DOHH2 (cell line): ENCODE data around the gene UBAC2.

Source experiments
- H3F3A ChIP-seq: fragments of 200-600 bp; sonication (generic), shearing (Covaris generic); 2 replicates; pipeline ENCODE4 v1.6.0; 2016; ENCODE audit warnings: antibody characterized with exemption, mild to moderate bottlenecking; ENCODE audit not compliant: control insufficient read depth, insufficient read depth
- H3K27ac ChIP-seq: fragments of 200-600 bp; sonication (generic); 2 replicates; pipeline ENCODE4 v1.5.1; 2014; ENCODE audit warnings: low read depth, mild to moderate bottlenecking, low read length, moderate library complexity
- H3K27me3 ChIP-seq: fragments of 200-600 bp; sonication (generic); 2 replicates; pipeline ENCODE4 v1.6.1; 2014; ENCODE audit warnings: mild to moderate bottlenecking, low read length, mixed read lengths; ENCODE audit not compliant: control insufficient read depth
- H3K36me3 ChIP-seq: fragments of 200-600 bp; sonication (generic); 2 replicates; pipeline ENCODE4 v1.6.1; 2014; ENCODE audit warnings: mild to moderate bottlenecking, low read length, moderate library complexity, mixed read lengths; ENCODE audit not compliant: control insufficient read depth
- H3K4me1 ChIP-seq: fragments of 200-600 bp; sonication (generic); 2 replicates; pipeline ENCODE4 v1.6.1; 2014; ENCODE audit warnings: mild to moderate bottlenecking, low read length, mixed read lengths; ENCODE audit not compliant: control insufficient read depth
- H3K4me2 ChIP-seq: fragments of 200-600 bp; sonication (generic); 2 replicates; pipeline ENCODE4 v1.6.0; 2014; ENCODE audit warnings: mild to moderate bottlenecking, low read length, moderate library complexity
- H3K4me3 ChIP-seq: fragments of 200-600 bp; sonication (generic); 2 replicates; pipeline ENCODE4 v1.5.1; 2014; ENCODE audit warnings: mild to moderate bottlenecking, low read length, mixed read lengths
- H3K79me2 ChIP-seq: fragments of 200-600 bp; sonication (generic); 2 replicates; pipeline ENCODE4 v1.6.1; 2014; ENCODE audit warnings: mild to moderate bottlenecking, low read length, mixed read lengths; ENCODE audit not compliant: control insufficient read depth
- H3K9me2 ChIP-seq: fragments of 200-600 bp; sonication (generic); replicated peaks from 2 replicates; pipeline ENCODE4 v1.6.1; 2014; ENCODE audit warnings: mild to moderate bottlenecking, low read length, mixed read lengths; ENCODE audit not compliant: control insufficient read depth
- H3K9me3 ChIP-seq: fragments of 200-600 bp; sonication (generic); 2 replicates; pipeline ENCODE4 v1.6.1; 2014; ENCODE audit warnings: antibody characterized with exemption, low read length, mixed read lengths; ENCODE audit not compliant: control insufficient read depth, insufficient read depth
- H4K20me1 ChIP-seq: fragments of 200-600 bp; sonication (generic); 2 replicates; pipeline ENCODE4 v1.6.0; 2014; ENCODE audit warnings: low read depth, mild to moderate bottlenecking, antibody characterized with exemption, low read length, moderate library complexity; ENCODE audit not compliant: control insufficient read depth, insufficient read depth
- CTCF ChIP-seq: fragments of 200-600 bp; sonication (generic); IDR thresholded peaks from one replicate; pipeline ENCODE4 v1.5.1; 2014; ENCODE audit warnings: antibody characterized with exemption, mild to moderate bottlenecking, low read depth, low read length; ENCODE audit not compliant: poor library complexity, severe bottlenecking
- EZH2phosphoT487 ChIP-seq: fragments of 200-600 bp; sonication (generic); IDR thresholded peaks from 2 replicates; pipeline ENCODE4 v1.6.1; 2017; ENCODE audit warnings: borderline replicate concordance, mild to moderate bottlenecking, antibody characterized with exemption, low read length, moderate library complexity, mixed read lengths

Gene UBAC2

GRCh38 chr13:99268822-99269221 is 68.2 kb downstream of the UBAC2 start:
- Histone ChIP-seq H3K27ac (no peak overlapping the region), H3K79me2 (no peaks in the 10 kb centered on the region; the same call in 1 of the 2 replicates)

GRCh38 chr13:99269627-99270241 is 69.1 kb downstream of the UBAC2 start:
- no peak overlapping the region for H3K4me2 ChIP-seq
- peaks cover 15% of the 10 kb centered on the region for H4K20me1 ChIP-seq
- no peaks in the 10 kb centered on the region for H3K9me3 ChIP-seq
- peaks cover 6% of the 10 kb centered on the region for H3F3A ChIP-seq
- no peaks in the 10 kb centered on the region for H3K9me2 ChIP-seq
- no peaks in the 10 kb centered on the region; the same call in 1 of the 2 replicates for H3K79me2 ChIP-seq
- H3K27me3 ChIP-seq = no peaks in the 10 kb centered on the region
- H3K36me3 ChIP-seq = peaks cover 4% of the 10 kb centered on the region; the same call in 1 of the 2 replicates
- H3K4me1 ChIP-seq = peaks cover 22% of the 10 kb centered on the region
- H3K4me3 ChIP-seq = no peak overlapping the region
- no peak overlapping the region for H3K27ac ChIP-seq
- TF ChIP-seq CTCF = peak; percentile 70
- no peak for TF ChIP-seq EZH2phosphoT487

More at GRCh38 chr13:99268822-99269221, 68.2 kb downstream of the UBAC2 start:
- peaks cover 15% of the 10 kb centered on the region for H4K20me1 ChIP-seq
- peaks cover 31% of the 10 kb centered on the region for H3K4me1 ChIP-seq
- peaks cover 8% of the 10 kb centered on the region for H3F3A ChIP-seq
- TF ChIP-seq CTCF (no peak), EZH2phosphoT487 (no peak)
- no peak overlapping the region for H3K4me3 ChIP-seq
- H3K9me3 ChIP-seq = no peaks in the 10 kb centered on the region
- no peaks in the 10 kb centered on the region for H3K9me2 ChIP-seq
- no peak overlapping the region for H3K4me2 ChIP-seq
- no peaks in the 10 kb centered on the region for H3K27me3 ChIP-seq
- H3K36me3 ChIP-seq = 0 out of 2 replicates have a peak, but pooled peaks cover 7% of the 10 kb centered on the region

DNA sequence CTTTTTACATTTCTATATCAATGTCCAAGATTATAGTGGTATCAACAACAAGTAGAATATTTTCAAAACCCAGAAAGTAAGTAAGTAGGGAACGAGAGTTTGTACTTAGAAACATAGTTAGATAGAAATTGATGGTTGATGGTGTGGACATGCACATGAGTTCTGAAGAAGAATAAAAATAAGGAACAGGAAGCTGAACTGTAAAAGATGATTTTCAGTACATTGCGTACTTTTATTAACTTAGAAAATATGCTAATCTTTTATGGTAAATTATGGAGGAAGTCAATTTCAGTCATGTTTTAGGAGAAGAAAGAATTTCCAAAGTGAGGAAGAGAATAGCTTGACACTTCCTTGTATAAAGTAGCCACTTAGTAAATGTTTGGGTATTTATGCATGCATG is 69.9 kb downstream of the UBAC2 start:
- no peaks in the 10 kb centered on the region for H3K9me3 ChIP-seq
- H3K36me3 ChIP-seq = peaks cover 4% of the 10 kb centered on the region; the same call in 1 of the 2 replicates
- peaks cover 2% of the 10 kb centered on the region; the same call in 1 of the 2 replicates for H3F3A ChIP-seq
- no peak overlapping the region for H3K4me3 ChIP-seq
- TF ChIP-seq CTCF = no peak
- no peaks in the 10 kb centered on the region for H3K9me2 ChIP-seq
- H3K27ac ChIP-seq = no peak overlapping the region
- no peaks in the 10 kb centered on the region; the same call in 1 of the 2 replicates for H3K79me2 ChIP-seq
- peaks cover 17% of the 10 kb centered on the region for H3K4me1 ChIP-seq
- H3K4me2 ChIP-seq = no peak overlapping the region
- H3K27me3 ChIP-seq = no peaks in the 10 kb centered on the region
- peaks cover 10% of the 10 kb centered on the region for H4K20me1 ChIP-seq
